ENCODE data around the gene DOP1A. TPM values are rescaled to one million over a fixed set of nuclear protein-coding genes. Genes with fewer than 3 reads are reported as not detected.

Gene DOP1A
- total RNA-seq, 1 experiment from 2014 or later: 17.0 TPM

DNA sequence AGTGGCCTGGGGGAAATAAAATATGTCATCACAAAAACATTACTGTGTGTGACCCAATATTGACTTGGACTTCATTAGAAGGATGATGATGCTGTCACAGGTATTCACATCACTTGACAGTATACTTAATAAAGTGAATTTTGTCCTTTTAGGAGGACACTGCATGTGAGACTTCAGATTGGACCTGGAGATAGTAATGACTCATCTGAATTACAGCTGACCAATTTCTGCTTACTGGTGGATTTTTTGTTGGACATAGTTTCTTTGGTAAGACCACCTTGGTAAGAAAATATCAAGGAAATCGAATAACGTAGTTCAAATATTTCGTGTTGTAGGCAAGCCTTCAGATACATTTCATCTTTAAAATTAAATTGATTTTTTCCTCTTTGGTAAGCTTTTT is 57.1 kb downstream of the DOP1A start:
- Histone ChIP-seq H3K9me3 (ENCODE audit: control insufficient read depth, low read depth, low read length) (no peaks in the 10 kb centered on the region), H2BK15ac (ENCODE audit: low read depth, low read length) (no peak overlapping the region), H2BK12ac (ENCODE audit: insufficient read length, low read depth, low read length) (no peak overlapping the region), H3K4me1 (ENCODE audit: insufficient read depth, low read length) (peaks cover 7% of the 10 kb centered on the region), H3K27me3 (ENCODE audit: insufficient read depth, low read length) (no peaks in the 10 kb centered on the region), H3K23me2 (ENCODE audit: insufficient read length, low read depth, low read length, poor library complexity, severe bottlenecking) (no peaks in the 10 kb centered on the region), H3K56ac (ENCODE audit: insufficient read length, low read depth, low read length) (no peak overlapping the region), H3K4me2 (ENCODE audit: insufficient read depth, insufficient read length, low read length) (no peak overlapping the region), H2BK20ac (ENCODE audit: low read depth, low read length, poor library complexity, severe bottlenecking) (no peak overlapping the region), H4K8ac (replicated peaks; ENCODE audit: insufficient read length, low read depth, low read length) (no peak overlapping the region), H3K79me2 (ENCODE audit: insufficient read depth, low read length) (no peaks in the 10 kb centered on the region), H3T11ph (ENCODE audit: low read length) (no peak overlapping the region), H2BK5ac (ENCODE audit: insufficient read length, low read length) (no peak overlapping the region), H3K23ac (ENCODE audit: insufficient read length, low read depth, low read length) (no peak overlapping the region), H3K14ac (ENCODE audit: insufficient read depth, low read length) (no peak overlapping the region), H3K4ac (ENCODE audit: low read depth, low read length) (no peak overlapping the region), H2BK120ac (ENCODE audit: low read depth, low read length, poor library complexity, severe bottlenecking) (no peak overlapping the region), H4K5ac (ENCODE audit: insufficient read length, low read depth, low read length) (no peak overlapping the region), H3K79me1 (ENCODE audit: insufficient read depth, low read depth, low read length, poor library complexity, severe bottlenecking) (no peaks in the 10 kb centered on the region), H4K91ac (ENCODE audit: insufficient read length, low read depth, low read length) (no peak overlapping the region), H3K18ac (ENCODE audit: insufficient read length, low read depth, low read length) (no peak overlapping the region), H3K9ac (ENCODE audit: extremely low read depth, insufficient read length, low read length) (no peak overlapping the region), H2AK5ac (ENCODE audit: insufficient read length, low read length) (no peak overlapping the region), H2AFZ (ENCODE audit: low read length) (no peak overlapping the region), H3K27ac (ENCODE audit: insufficient read length, low read depth, low read length) (no peak overlapping the region), H4K20me1 (ENCODE audit: control insufficient read depth, insufficient read depth, insufficient read length) (no peaks in the 10 kb centered on the region)
- TF ChIP-seq, protein P1, sequence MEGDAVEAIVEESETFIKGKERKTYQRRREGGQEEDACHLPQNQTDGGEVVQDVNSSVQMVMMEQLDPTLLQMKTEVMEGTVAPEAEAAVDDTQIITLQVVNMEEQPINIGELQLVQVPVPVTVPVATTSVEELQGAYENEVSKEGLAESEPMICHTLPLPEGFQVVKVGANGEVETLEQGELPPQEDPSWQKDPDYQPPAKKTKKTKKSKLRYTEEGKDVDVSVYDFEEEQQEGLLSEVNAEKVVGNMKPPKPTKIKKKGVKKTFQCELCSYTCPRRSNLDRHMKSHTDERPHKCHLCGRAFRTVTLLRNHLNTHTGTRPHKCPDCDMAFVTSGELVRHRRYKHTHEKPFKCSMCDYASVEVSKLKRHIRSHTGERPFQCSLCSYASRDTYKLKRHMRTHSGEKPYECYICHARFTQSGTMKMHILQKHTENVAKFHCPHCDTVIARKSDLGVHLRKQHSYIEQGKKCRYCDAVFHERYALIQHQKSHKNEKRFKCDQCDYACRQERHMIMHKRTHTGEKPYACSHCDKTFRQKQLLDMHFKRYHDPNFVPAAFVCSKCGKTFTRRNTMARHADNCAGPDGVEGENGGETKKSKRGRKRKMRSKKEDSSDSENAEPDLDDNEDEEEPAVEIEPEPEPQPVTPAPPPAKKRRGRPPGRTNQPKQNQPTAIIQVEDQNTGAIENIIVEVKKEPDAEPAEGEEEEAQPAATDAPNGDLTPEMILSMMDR (conservative IDR thresholded peaks at IDR 0.05): no peak
- H3K36me3 Mint-ChIP-seq (ENCODE audit: insufficient read depth in 1 of 3, low read depth in 3 of 3): peaks cover 3 to 43% (median 41%) of the 10 kb centered on the region in 3 experiments; a peak in 6 of 7 replicates
- H3K27ac Mint-ChIP-seq: no peak overlapping the region; a peak in 1 of 7 replicates
- no peak for DNase-seq
- no peaks in the 10 kb centered on the region for H3K9me3 Mint-ChIP-seq
- H3K27me3 Mint-ChIP-seq (ENCODE audit: low read depth): no peaks in the 10 kb centered on the region
- no peak overlapping the region for H3K4me3 Mint-ChIP-seq
- WGBS (ENCODE audit: extremely low coverage, insufficient read length, low lambda C conversion rate): no CpG with 5 or more reads among the region's 3 CpGs
- H3K4me1 Mint-ChIP-seq: peaks cover 10 to 19% of the 10 kb centered on the region in 2 experiments

Measured in H9 (cell line).